ENCODE results near the gene RMDN2.

DNA sequence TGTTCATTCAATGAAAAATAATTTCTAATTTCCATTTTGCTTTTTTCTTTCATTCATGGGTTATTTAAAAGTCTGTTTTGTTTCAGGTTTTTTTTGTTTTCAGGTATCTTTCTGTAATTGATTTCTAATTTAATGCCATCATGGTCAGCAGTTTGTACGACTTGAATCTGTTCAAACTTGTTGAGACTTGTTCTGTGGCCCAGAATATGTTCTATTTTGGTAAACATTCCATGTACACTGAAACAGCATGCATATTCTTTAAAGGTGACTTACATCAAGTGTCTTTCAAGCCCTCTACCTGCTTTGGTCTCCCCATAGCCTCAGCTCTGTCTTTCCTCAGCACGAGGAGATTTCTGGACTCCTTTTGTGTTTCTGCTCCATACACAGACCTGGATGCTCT lies 101.8 kb downstream of the RMDN2 start:
- no peak for TF ChIP-seq POLR2A (IDR thresholded peaks at IDR 0.05)
- TF ChIP-seq, protein P1, sequence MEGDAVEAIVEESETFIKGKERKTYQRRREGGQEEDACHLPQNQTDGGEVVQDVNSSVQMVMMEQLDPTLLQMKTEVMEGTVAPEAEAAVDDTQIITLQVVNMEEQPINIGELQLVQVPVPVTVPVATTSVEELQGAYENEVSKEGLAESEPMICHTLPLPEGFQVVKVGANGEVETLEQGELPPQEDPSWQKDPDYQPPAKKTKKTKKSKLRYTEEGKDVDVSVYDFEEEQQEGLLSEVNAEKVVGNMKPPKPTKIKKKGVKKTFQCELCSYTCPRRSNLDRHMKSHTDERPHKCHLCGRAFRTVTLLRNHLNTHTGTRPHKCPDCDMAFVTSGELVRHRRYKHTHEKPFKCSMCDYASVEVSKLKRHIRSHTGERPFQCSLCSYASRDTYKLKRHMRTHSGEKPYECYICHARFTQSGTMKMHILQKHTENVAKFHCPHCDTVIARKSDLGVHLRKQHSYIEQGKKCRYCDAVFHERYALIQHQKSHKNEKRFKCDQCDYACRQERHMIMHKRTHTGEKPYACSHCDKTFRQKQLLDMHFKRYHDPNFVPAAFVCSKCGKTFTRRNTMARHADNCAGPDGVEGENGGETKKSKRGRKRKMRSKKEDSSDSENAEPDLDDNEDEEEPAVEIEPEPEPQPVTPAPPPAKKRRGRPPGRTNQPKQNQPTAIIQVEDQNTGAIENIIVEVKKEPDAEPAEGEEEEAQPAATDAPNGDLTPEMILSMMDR (IDR thresholded peaks at IDR 0.05): no peak

Measured in thyroid gland (tissue), 4 donors.